HG03175 (cell line): Measurements from ENCODE around the gene GSK3B.
A peak's percentile ranks its signal among the peaks of the same experiment; 100 is the strongest.
"Not testable (repeated sequence)": the region's sequence is repeated elsewhere in the genome, so short reads cannot be mapped to it uniquely, and the experiment has no call there.

ENCODE experiments used
- ATAC-seq: cut with Tn5 transposase; IDR thresholded peaks from one replicate; pipeline ENCODE4 v1.9.1; 2021; ENCODE audit warnings: mild to moderate bottlenecking, moderate library complexity; ENCODE audit not compliant: unreplicated experiment

Gene GSK3B

DNA sequence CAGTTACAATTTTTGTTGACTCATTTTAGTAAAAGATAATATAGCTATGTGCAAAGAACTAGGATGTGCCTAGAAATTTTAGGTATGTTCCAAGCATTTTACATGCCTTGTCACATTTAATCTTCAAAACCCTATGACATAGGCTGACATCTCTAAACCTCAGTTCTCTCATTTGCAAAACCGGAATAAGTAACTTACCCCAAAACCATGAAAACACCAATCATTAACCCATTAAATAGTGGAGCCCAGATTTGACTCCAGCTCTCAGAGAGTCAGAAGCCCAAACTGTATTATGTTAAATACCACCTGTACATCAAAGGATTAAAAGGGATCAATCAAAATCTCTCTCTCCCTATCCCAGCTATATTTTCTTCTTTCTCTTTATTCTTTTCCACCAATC, 36.6 kb downstream of the GSK3B start:
- ATAC-seq, result peak; percentile 68

DNA sequence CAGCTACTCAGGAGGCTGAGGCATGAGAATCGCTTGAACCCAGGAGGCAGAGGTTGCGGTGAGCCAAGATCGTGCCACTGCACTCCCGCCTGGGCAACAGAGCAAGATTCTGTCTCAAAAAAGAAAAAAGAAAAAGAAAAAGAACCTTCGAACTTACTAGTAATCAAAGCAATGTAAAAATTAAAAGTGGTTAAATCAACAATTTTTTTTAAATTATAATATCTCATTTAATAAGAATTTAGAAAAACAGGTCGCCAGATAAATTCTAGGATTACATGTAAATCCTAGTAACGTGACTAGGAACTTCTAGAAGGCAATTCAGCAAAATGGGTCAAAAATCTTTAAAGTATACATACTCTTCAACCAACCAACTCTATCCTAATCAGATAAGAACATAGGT, 37.2 kb downstream of the GSK3B start:
- no peak for ATAC-seq

DNA sequence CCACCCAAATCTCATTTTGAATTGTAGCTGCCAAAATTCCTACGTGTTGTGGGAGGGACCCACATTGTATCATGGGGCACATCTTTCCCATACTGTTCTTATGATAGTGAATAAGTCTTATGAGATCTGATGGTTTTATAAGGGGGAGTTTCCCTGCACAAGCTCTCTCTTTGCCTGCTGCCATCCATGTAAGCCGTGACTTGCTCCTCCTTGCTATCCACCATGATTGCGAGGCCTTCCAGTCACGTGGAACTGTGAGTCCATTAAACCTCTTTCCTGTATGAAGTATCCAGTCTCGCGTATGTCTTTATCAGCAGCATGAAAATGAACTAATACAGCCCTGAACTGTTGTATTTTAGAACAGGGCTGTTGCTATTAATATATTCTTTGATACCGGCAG, 40.6 kb downstream of the GSK3B start:
- not testable (repeated sequence) for ATAC-seq

DNA sequence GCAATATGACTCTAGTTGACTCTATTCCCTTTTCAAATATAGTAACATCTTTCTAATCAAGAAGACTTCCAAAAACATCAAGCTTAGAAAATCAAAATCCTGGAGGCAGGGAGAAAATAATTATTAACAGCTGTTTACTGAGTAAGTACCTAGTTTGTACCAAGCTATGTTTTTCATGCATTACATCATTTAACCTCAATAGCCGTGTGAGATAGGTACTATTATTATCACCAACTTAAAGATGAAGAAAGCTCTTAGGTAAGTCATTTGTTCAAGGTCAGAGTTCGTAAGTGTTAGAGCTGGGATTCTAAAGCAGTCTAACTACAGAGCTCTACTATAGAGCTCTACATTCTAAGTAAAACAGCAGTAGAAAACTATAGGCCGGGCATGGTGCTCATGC, 41.6 kb downstream of the GSK3B start:
- ATAC-seq, result peak; percentile 47

DNA sequence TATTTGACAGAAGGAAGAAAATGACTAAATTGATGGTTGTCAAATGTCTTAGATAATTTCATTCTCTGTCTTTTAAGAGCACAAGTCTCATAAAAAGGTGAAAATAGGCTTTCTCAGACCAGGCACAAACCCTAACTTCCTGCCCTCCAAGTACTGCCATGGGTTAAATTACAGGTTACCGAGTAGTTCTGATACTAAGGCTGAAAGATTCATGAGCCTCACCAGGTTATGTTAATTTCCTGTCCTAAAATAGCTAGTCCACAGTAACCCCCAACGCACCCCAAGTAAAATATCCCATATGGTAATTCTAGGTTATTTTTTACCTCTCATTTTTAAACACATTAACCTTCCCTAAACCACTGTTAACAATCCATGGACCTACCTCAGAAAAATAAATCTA, 42.0 kb downstream of the GSK3B start:
- ATAC-seq, result peak; percentile 69

DNA sequence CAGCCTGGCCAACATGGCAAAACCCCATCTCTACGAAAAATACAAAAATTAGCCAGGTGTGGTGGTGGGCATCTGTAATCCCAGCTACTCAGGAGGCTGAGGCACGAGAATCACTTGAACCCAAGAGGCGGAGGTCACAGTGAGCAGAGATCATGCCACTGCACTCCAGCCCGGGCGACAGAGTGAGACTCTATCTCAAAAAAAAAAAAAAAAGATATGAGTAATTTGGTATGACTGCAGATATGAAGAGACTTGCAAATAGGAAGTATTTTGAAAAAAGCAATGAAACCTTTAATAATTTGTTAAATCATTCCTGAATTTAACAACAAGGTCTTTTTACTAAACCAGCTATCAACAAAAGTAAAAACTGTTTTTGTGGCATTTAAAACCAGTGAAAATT, 42.7 kb downstream of the GSK3B start:
- ATAC-seq, result not testable (repeated sequence)

DNA sequence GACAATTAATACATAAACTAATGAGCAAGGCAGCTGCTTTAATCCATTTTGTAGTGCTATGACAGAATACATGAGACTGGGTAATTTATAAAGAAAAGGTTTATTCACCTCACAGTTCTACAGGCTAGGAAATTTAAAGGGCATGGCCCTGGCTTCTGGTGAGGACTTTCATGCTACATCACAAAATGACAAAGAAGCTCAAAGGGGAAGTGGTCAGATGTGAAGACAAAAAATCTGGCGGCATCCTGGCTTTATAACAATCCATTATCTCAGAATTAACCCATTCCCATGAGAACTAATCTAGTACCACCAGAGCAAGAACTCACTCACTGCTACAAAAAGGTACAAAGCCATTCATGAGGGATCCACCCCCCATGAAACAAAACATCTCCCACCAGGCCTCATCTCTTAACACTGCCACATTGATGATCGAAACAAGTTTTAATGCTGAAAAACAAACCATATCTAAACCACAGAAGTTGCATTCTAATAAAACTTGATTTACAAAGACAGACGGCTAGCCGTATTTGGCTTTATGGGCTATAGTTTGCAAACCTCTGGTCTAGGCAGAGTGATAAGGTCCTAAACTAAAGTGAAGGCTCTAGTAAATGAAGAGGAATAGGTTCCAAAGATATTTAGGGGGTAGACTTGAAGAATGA, 44.2 kb downstream of the GSK3B start:
- no peak for ATAC-seq

DNA sequence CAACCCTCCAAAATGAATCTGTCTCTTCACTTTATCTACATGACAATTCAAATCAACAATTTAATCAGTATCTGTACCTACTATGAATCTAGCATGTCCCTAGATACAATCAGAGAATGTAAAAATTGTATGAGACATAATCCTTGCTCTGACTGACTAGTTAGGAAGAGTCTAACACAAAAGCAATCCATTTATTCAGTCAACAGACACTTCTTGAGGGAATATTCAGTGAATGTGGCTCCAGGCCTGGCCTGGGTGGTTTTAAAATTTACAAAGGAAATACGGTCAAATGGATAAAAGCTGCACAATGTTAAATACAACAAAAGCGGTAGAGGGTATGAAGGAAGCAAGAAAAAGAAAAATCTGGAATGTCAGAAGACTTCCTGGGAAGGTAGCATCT, 45.2 kb downstream of the GSK3B start:
- no peak for ATAC-seq

DNA sequence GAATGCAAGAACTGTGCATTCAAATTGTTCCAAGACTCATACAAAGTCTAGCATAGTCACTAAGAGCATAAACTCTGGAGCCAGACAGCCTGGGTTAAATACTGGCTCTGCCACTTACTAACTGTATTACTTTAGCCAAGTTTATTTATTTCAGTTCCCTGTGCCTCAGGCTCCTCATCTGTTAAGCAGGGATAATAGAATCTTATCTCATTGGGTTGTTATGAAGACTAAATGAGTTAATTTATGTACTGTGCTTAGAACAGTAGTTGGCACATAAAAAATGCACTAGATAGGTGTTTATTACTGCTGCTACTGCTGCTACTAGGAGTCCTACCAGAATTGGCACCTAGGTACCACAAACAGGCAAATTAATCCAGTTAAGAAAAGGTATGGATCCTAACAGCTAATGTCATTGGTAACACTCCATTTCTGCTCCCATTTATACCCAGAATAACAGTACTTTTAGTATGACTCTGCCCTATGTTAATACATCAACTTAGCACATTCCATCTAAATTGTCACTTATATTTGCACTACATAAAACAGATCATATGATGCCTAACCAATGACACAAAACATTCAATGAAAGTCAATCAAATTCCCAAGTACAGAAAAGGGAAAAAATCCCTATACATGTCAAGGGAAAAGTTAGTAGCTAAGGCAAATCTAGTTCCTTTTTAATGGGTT, 45.7 kb downstream of the GSK3B start:
- ATAC-seq, result no peak

DNA sequence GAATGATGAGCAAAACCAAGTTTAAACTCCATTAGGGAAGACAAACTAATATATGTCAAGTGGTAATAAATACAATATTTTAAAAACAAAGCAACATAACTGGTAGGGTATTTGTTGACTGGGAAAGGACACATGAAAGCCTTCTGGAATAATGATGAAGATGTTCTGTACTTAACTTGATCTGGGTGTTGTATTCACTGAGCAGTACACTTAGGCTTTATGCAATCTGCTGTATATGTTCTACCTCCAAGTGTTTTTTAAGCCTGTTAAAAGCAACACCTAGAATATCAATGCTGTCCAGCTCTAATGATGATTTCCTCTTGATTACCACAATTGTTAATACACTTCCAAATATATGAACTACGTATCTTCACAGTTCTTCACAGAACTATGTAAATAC, 46.6 kb downstream of the GSK3B start:
- ATAC-seq, result no peak

DNA sequence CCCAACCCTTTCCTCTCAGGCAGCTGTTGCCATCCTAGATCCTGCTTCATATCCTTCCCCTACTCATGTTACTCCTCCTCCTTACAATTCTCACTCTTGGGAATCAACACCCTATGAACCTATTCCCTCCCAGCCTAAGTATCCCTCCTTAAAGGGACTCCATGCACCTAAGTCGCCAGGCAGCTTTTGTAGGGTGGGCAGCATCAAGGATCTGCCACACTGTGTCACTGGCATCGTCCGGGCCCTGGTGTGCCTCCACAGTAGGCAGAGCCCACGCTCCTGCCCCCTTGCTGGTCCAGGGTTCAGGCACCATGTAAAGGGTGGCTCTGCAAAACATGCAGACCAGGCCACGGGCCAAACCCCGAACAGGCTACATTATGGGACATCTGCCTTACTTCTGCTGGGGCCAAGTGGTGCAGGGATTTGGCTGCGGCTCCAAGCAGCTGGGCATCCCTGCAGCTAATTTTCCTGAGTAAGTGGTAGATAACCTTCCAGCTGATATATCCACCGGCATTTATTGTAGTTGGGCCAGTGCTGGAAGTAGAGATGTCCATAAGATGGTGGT, 53.4 kb downstream of the GSK3B start:
- ATAC-seq, result no peak

DNA sequence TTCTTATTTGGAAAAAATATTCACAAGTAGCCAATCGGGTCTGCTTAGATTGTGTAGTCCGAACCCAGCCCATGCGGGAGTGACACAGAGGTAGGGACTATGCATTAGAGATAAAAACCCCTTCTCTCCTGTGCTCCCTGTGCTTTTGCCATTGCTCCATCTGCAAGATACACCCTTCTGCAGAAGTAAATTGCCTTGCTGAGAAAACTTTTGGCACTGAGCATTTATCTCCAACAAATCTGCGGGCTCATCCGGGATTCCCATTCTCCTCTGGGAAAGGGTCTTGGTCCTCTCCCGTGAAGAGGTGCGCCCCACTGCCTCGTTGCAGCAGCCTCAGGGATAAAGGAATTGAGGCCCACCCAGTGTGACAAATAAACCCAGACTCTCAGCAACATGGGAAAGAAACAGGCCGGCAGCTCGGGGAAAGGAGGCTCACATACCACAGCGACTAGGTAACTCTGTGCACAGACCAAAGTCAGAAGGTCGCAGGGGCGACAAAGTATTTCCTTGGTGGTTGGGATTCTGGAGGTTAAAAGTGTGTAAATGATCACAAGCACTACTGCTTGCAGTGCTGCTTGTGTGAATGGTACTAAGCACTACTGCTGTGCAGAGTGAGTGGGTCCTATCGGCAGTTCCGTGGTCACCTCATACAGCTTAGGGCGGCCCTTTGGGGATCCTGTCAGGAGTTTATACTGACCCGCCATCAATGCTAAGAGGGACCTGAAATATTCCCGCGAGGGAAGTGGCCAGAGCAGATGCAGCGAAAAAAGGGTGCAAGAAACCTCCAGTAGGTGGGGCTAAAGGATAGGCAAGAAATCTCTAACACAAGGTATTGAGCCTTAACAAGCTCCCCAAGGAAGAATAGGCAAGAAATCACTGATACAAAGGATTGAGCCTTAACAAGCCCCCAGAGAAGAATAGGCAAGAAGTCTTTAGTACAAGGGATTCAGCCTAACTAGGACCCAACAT, 54.3 kb downstream of the GSK3B start:
- ATAC-seq, result no peak

DNA sequence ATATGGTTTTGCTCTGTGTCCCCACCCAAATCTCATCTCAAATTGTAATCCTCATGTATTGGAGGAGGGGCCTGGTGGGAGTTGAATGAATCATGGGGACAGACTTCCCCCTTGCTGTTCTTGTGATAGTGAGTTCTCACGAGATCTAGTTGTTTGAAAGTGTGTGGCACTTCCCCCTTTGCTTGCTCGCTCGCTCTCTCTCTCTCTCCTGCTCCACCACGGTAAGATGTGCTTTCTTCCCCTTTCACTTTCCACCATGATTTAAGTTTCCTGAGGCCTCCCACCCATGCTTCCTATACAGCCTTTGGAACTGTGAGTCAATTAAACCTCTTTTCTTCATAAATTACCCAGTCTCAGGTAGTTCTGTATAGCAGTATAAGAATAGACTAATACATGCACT, 60.7 kb downstream of the GSK3B start:
- ATAC-seq, result no peak

DNA sequence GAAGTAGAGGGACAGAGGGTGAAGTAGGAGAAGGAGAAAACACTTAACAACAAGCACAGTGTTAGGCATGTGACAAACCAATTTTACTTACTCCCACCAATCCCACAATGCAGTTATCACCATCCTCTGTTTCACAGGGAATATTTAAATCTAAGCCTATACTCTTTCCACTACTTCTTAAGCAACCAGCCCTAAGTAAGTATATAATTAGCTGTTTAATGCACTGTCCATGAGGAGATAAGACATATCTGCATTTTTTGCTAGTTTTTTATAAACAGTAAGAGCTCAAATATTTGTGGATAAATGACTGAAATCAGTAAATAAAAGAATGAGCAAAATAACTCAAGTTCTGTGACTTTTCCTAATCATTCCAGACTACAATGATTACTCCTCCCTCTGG, 62.7 kb downstream of the GSK3B start:
- ATAC-seq, result no peak

DNA sequence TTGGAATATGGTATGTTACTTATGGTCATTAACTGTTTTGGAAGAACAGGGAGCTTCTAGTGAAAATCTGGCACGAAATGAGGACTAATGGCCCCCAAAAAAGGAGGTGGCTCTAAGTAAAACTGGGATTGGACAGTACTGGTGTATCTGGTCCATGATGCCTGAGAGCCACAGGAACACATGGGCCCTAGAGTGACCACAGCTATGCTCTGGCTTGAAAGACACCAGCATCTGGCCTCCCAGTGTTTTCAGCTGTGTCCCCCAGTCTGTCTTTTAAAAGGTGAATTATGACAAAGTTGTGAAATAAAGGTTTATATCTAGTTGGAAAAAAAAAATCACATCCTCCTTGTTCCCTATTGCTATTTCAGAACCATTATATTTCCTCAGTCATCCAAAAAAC, 64.5 kb downstream of the GSK3B start:
- no peak for ATAC-seq

DNA sequence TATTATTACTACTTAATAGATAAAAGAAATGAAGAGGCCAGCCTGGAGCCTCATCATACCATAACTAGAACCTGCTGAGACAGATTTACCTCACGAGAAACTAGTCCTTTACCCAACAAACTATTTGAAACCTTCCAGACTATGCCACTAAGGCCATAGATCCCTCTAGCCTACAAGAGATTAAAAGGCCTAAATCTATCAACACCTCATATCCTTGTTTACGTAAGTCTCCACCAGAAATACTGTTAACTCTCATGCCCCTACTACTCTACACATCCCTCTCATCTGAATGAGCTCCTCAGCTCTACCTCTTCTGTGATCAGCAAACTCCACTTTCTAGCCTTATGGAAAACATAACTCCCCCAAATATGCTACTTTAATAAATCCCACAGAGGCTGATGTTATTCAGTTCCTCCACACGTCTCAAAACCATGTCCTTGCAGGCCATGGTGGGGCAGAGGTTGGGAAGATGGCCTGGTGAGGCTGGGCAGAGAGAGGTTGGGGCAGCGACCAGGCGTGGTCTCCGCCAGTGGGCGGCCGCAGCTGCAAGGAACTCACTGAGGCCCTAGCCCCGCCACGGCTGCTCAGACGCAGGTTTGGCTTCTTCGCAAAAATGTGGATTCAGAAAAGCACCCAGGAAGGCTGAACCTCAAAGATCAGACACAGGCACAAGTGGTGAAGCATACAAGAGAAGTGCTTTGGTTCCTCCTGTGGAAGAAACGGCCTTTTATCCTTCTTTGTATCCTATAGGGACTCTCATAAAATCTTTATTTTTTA, 65.8 kb downstream of the GSK3B start:
- ATAC-seq, result no peak

DNA sequence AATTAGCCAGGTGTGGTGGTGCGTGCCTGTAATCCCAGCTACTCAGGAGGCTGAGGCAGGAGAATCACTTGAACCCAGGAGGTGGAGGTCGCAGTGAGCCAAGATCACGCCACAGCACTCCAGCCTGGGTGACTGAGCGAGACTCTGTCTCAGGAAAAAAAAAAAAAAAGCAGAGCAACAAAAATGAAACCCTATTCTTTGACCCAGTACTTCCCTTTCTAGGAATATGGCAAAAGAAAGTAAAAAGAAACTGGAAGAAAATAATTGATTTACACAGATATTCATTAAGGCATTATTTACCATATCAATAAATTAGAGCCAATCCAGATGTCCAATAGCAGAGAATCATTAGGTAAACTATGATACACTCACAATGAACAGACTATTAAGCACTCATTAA, 67.0 kb downstream of the GSK3B start:
- ATAC-seq, result no peak

DNA sequence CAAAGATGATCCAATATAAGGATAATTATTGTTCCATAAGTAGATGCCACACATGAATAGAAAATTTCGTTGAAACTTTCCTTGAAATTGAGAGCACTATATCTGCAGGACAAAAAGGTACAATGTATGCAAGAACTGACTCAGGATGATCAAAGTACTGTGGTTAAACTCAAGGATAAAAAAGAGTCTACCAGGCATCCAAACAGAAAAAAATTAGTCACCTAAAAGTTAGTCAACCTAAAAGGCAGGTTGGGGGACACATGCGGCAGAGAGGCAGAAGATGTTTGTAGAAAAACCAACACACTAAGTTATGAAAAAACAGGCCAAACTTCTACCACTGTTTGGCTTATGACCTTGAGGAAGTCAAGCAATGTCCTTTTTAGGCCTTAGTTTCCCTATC, 68.7 kb downstream of the GSK3B start:
- no peak for ATAC-seq

DNA sequence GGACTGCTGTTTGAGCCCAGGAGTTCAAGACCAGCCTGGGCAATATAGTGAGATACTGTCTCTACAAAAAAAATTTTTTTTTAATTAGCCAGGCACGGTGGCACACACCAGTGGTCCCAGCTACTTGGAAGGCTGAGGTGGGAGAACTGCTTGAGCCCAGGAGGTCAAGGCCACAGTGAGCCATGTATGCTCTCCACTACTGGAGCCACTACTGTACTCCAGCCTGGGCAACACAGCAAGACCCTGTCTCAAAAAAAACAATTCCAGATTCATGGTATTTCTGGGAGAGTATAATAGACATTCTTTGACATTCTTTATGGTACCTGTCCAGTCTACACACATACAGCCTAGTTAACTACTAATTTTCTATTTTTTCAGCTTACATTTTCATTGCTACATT, 70.1 kb downstream of the GSK3B start:
- no peak for ATAC-seq

DNA sequence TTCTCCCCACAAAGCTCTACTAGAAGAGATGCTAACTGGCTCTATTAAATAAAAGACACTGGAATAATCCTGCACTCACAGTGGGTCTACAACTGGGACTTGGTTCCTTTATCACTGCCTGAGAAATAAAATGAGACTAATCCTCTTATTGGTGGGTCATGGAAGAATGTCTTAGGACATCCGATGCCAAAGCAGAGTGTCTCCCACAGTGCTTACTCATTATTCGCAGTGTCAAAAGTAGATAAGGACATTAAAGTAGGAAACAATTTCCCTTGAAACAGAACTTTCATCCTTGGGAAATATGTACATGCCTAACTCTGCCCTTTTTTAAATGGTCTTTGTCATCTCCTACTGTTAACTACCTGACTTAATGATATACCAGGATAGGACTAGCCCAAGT, 71.5 kb downstream of the GSK3B start:
- no peak for ATAC-seq

DNA sequence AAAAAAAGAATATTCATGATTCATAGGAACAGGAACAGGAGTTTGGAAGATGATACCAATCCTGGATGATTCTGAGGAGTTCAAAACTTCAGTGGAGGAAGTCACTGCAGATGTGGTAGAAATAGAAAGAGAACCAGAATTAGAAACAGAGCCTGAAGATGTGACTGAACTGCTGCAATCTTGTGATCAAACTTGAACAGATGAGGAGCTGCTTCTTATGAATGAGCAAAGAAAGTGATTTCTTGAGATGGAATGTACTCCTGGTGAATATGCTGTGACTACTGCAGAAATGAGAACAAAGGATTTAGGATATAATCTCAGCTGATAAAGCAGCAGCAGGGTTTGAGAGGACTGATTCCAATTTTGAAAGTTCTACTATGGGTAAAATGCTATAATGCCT, 72.7 kb downstream of the GSK3B start:
- no peak for ATAC-seq
